ENCODE measurements around the gene TBXAS1. TPM values are rescaled to one million over a fixed set of nuclear protein-coding genes. Genes with fewer than 3 reads are reported as not detected.

TBXAS1 gene
- total and polyA plus RNA-seq, 4 donors, result 4.1 to 22.4 (median 12.2) TPM

GRCh38 chr7:139846297-139846696 lies 17.2 kb downstream of the TBXAS1 start:
- Histone ChIP-seq H3K9ac (ENCODE audit: low read depth in 1 of 2, low read length in 2 of 2) (no peak overlapping the region), H3K4me1 (ENCODE audit: control insufficient read depth in 4 of 4, insufficient read depth in 4 of 4, low read length in 3 of 4) (no peaks in the 10 kb centered on the region), H3K27me3 (ENCODE audit: control insufficient read depth in 4 of 4, insufficient read depth in 4 of 4, low read length in 3 of 4) (no peaks in the 10 kb centered on the region), H3K4me3 (ENCODE audit: low read depth in 1 of 3, low read length in 3 of 3) (no peak overlapping the region), H3K9me3 (ENCODE audit: control insufficient read depth in 4 of 4, low read length in 3 of 4) (no peaks in the 10 kb centered on the region), H3K27ac (ENCODE audit: low read depth in 1 of 2, low read length in 2 of 2) (no peak overlapping the region), H3K36me3 (ENCODE audit: control insufficient read depth in 4 of 4, insufficient read depth in 3 of 4, low read depth in 1 of 4, low read length in 3 of 4) (no peaks in the 10 kb centered on the region)
- no peak for DNase-seq (ENCODE audit: low spot score)
- TF ChIP-seq MAX (IDR thresholded peaks at IDR 0.05) (no peak), JUND (IDR thresholded peaks at IDR 0.05) (no peak), ZBTB33 (IDR thresholded peaks at IDR 0.05) (no peak), YY1 (IDR thresholded peaks at IDR 0.05) (no peak), EGR1 (IDR thresholded peaks at IDR 0.05; ENCODE audit: low read depth in 2 of 2) (no peak), NR2F2 (IDR thresholded peaks at IDR 0.05) (no peak), GABPA (IDR thresholded peaks at IDR 0.05 in 1 of 2, conservative IDR thresholded peaks at IDR 0.05 in 1 of 2) (no peak)
- whole genome bisulfite sequencing, result 74% methylated on average over 4 of the region's 4 CpGs

GRCh38 chr7:139848274-139848673 lies 19.2 kb downstream of the TBXAS1 start:
- TF ChIP-seq GABPA (IDR thresholded peaks at IDR 0.05 in 1 of 2, conservative IDR thresholded peaks at IDR 0.05 in 1 of 2) (no peak), SP1 (IDR thresholded peaks at IDR 0.05) (no peak), REST (IDR thresholded peaks at IDR 0.05) (no peak), FOXA2 (IDR thresholded peaks at IDR 0.05) (no peak), MAX (IDR thresholded peaks at IDR 0.05) (no peak), ATF3 (IDR thresholded peaks at IDR 0.05) (no peak), NR2F2 (IDR thresholded peaks at IDR 0.05) (no peak), TAF1 (conservative IDR thresholded peaks at IDR 0.05) (no peak), HNF4G (IDR thresholded peaks at IDR 0.05) (no peak), JUND (IDR thresholded peaks at IDR 0.05) (no peak), ZBTB33 (IDR thresholded peaks at IDR 0.05) (no peak), EGR1 (IDR thresholded peaks at IDR 0.05; ENCODE audit: low read depth in 2 of 2) (no peak), CTCF (IDR thresholded peaks at IDR 0.05; ENCODE audit: low read depth, low read length, missing input control) (no peak), RAD21 (IDR thresholded peaks at IDR 0.05) (no peak), FOXA1 (IDR thresholded peaks at IDR 0.05) (no peak), HNF4A (conservative IDR thresholded peaks at IDR 0.05) (no peak), YY1 (IDR thresholded peaks at IDR 0.05) (no peak), RXRA (IDR thresholded peaks at IDR 0.05) (no peak)
- H3K9ac ChIP-seq (ENCODE audit: low read depth in 1 of 2, low read length in 2 of 2), result no peak overlapping the region
- 99% methylated on average over 2 of the region's 2 CpGs for WGBS
- no peaks in the 10 kb centered on the region for H3K36me3 ChIP-seq (ENCODE audit: control insufficient read depth in 4 of 4, insufficient read depth in 3 of 4, low read depth in 1 of 4, low read length in 3 of 4)
- DNase-seq (ENCODE audit: low spot score), result no peak
- no peaks in the 10 kb centered on the region for H3K9me3 ChIP-seq (ENCODE audit: control insufficient read depth in 4 of 4, low read length in 3 of 4)
- H3K27ac ChIP-seq (ENCODE audit: low read depth in 1 of 2, low read length in 2 of 2), result no peak overlapping the region
- H3K27me3 ChIP-seq (ENCODE audit: control insufficient read depth in 4 of 4, insufficient read depth in 4 of 4, low read length in 3 of 4), result no peaks in the 10 kb centered on the region
- no peaks in the 10 kb centered on the region for H3K4me1 ChIP-seq (ENCODE audit: control insufficient read depth in 4 of 4, insufficient read depth in 4 of 4, low read length in 3 of 4)
- H3K4me3 ChIP-seq (ENCODE audit: low read depth in 1 of 3, low read length in 3 of 3), result no peak overlapping the region

All from liver (tissue), 9 donors.